GM12878 (cell line): ENCODE results near the gene NME7. TPM values are rescaled to one million over a fixed set of nuclear protein-coding genes. Genes with fewer than 3 reads are reported as not detected.

ENCODE experiments used
- ATAC-seq: fragments of 200-7000 bp; cut with Tn5 transposase; 3 replicates; pipeline ENCODE4 v1.9.1; 2020; ENCODE audit warnings: mild to moderate bottlenecking, moderate library complexity
- BruUV-seq: library from RNA; stranded (reverse); fragments of 400-500 nt; replicated peaks from 2 replicates; lab custom pipeline; 2021; lab: Mats Ljungman, UMichigan
- CTCF ChIA-PET: fragments of 300-600 bp; sonication (Branson Sonifier 250); formaldehyde crosslinking; extraction: SDS; loops from one replicate; lab custom pipeline; 2021; ENCODE audit warnings: inconsistent platforms; lab: Yijun Ruan, JAX
- POLR2A ChIA-PET: fragments of 350-600 bp; formaldehyde crosslinking; extraction: SDS; loops from one replicate; lab custom pipeline; 2021; ENCODE audit warnings: inconsistent platforms; lab: Charles Lee
- RAD21 ChIA-PET: fragments of 300-600 bp; sonication (Branson Sonifier 250); formaldehyde crosslinking; loops from one replicate; lab custom pipeline; 2023; ENCODE audit warnings: antibody characterized with exemption; ENCODE audit not compliant: unreplicated experiment; lab: Charles Lee
- SMC1A ChIA-PET: fragments of 300-600 bp; sonication (Branson Sonifier 250); formaldehyde crosslinking; loops from one replicate; lab custom pipeline; 2023; ENCODE audit not compliant: unreplicated experiment, uncharacterized antibody; lab: Charles Lee
- DNase-seq: peaks from one replicate; pipeline ENCODE4 v3.0.0-alpha.2; 2011; ENCODE audit warnings: low read depth, low spot score
- FAIRE-seq: peaks from 3 replicates; lab custom pipeline; 2011; peaks lifted over from hg19 to GRCh38; lab: Jason Lieb, UNC
- H2AFZ ChIP-seq: 2 replicates; pipeline ENCODE4 v1.6.0; 2011; ENCODE audit warnings: low read depth, low read length, control low read depth; ENCODE audit not compliant: control insufficient read depth
- H3K27ac ChIP-seq: 2 replicates; pipeline ENCODE4 v1.5.1; 2011; ENCODE audit warnings: control low read depth; ENCODE audit not compliant: control insufficient read depth, insufficient read depth
- H3K27me3 ChIP-seq, 2 experiments: replicated peaks in 1 of 2; 2 replicates each; pipeline versions ENCODE4 v1.6.0 to v1.6.1; 2011; ENCODE audit warnings: low read length in 1 of 2; ENCODE audit not compliant: control insufficient read depth in 2 of 2, insufficient read depth in 2 of 2
- H3K36me3 ChIP-seq, 2 experiments: 2 replicates each; pipeline ENCODE4 v1.5.1; 2011; ENCODE audit warnings: low read length in 1 of 2; ENCODE audit not compliant: control insufficient read depth in 2 of 2, insufficient read depth in 2 of 2
- H3K4me1 ChIP-seq: 2 replicates; pipeline ENCODE4 v1.6.1; 2011; ENCODE audit warnings: mild to moderate bottlenecking, low read length, moderate library complexity, mixed read lengths; ENCODE audit not compliant: control insufficient read depth, insufficient read depth
- H3K4me2 ChIP-seq: 2 replicates; pipeline ENCODE4 v1.6.0; 2011; ENCODE audit warnings: control low read depth; ENCODE audit not compliant: control insufficient read depth, insufficient read depth
- H3K4me3 ChIP-seq: fragments of 200-600 bp; sonication (generic); 2 replicates; pipeline ENCODE4 v1.5.1; 2016
- H3K79me2 ChIP-seq: 2 replicates; pipeline ENCODE4 v1.6.0; 2011; ENCODE audit warnings: low read length; ENCODE audit not compliant: control insufficient read depth, insufficient read depth
- H3K9ac ChIP-seq: 2 replicates; pipeline ENCODE4 v1.8.0; 2011; ENCODE audit warnings: low read length, control low read depth, mixed read lengths; ENCODE audit not compliant: control insufficient read depth, insufficient read depth
- H3K9me3 ChIP-seq: replicated peaks from 3 replicates; pipeline ENCODE4 v1.5.1; 2011; ENCODE audit warnings: mild to moderate bottlenecking, low read length; ENCODE audit not compliant: control insufficient read depth, insufficient read depth
- H4K20me1 ChIP-seq: 2 replicates; pipeline ENCODE4 v1.6.0; 2011; ENCODE audit not compliant: control insufficient read depth, insufficient read depth
- BCLAF1 ChIP-seq: fragments of 450-650 bp; IDR thresholded peaks from 2 replicates; pipeline ENCODE4 v1.6.1; 2017; ENCODE audit warnings: antibody characterized with exemption, mild to moderate bottlenecking, moderate library complexity
- E4F1 ChIP-seq: fragments of 450-650 bp; IDR thresholded peaks from 2 replicates; pipeline ENCODE4 v1.6.1; 2018; ENCODE audit warnings: borderline replicate concordance, mild to moderate bottlenecking; ENCODE audit not compliant: partially characterized antibody
- FOS ChIP-seq: IDR thresholded peaks from 3 replicates; pipeline ENCODE4 v1.6.1; 2011; ENCODE audit warnings: borderline replicate concordance; ENCODE audit not compliant: insufficient read length; ENCODE audit errors: extremely low read depth
- FOXM1 ChIP-seq: IDR thresholded peaks from 2 replicates; pipeline ENCODE4 v1.6.1; 2012; ENCODE audit warnings: low read depth, mild to moderate bottlenecking, inconsistent platforms, low read length, moderate library complexity
- NFYB ChIP-seq: IDR thresholded peaks from 2 replicates; pipeline ENCODE4 v1.6.1; 2011; ENCODE audit warnings: low read depth, mild to moderate bottlenecking, low read length, improper control_type of control experiment, moderate library complexity; ENCODE audit not compliant: insufficient read depth
- NKRF ChIP-seq: fragments of 450-650 bp; conservative IDR thresholded peaks from 2 replicates; pipeline ENCODE4 v1.6.1; 2017; ENCODE audit warnings: mild to moderate bottlenecking, moderate library complexity
- PML ChIP-seq: IDR thresholded peaks from 2 replicates; pipeline ENCODE4 v1.6.1; 2012; ENCODE audit warnings: low read length, inconsistent platforms
- REST ChIP-seq: IDR thresholded peaks from 2 replicates; pipeline ENCODE4 v1.6.1; 2012; ENCODE audit warnings: mild to moderate bottlenecking, low read depth, low read length
- USF1 ChIP-seq: IDR thresholded peaks from 2 replicates; pipeline ENCODE4 v1.6.1; 2011; ENCODE audit warnings: borderline replicate concordance, low read depth, mild to moderate bottlenecking, moderate library complexity, mixed read lengths, low read length; ENCODE audit not compliant: insufficient read depth; ENCODE audit errors: extremely low read length
- WGBS: methylation state at CpG from one replicate; pipeline ENCODE4 v1.1.6; 2016; ENCODE audit warnings: low lambda C conversion rate; ENCODE audit not compliant: insufficient replicate concordance, insufficient coverage; ENCODE audit errors: missing lambda C conversion rate; 5-methylcytosine and 5-hydroxymethylcytosine counted together
- in situ Hi-C: fragments of 300-500 bp; cut with MboI; formaldehyde crosslinking; loops from 9 replicates; pipeline ENCODE4 v1.14.3; 2018; ENCODE audit warnings: mixed read lengths
- intact Hi-C: fragments of 100-400 bp; cut with micrococcal nuclease; formaldehyde crosslinking; loops from one replicate; pipeline ENCODE4 v1.14.2; 2022; ENCODE audit not compliant: unreplicated experiment
- polyA plus RNA-seq, 11 experiments: library from polyadenylated mRNA; depleted of rRNA in 4 of 11; unstranded in 6 of 11; stranded (reverse) in 5 of 11; fragments of >200 nt; fragmentation: Nextera tagmentation in 4 of 11; fragmentation: Illumina TruSeq in 1 of 11; extraction: Ambion mirVana in 4 of 11; extraction: Trizol in 1 of 11; gene quantifications; 1 replicate in 1 of 11; 2 replicates in 10 of 11; pipeline versions ENCODE4 v1.2.1 to v1.2.3, GENCODE V29; 2011 to 2016; ENCODE audit warnings: inconsistent platforms in 2 of 11, missing spikeins in 2 of 11, low read depth in 1 of 11
- total RNA-seq, 4 experiments: library from RNA; depleted of rRNA in 3 of 4; stranded (reverse); fragments of >200 nt in 3 of 4; fragmentation: Illumina TruSeq in 1 of 4; extraction: Trizol in 1 of 4; gene quantifications; 2 replicates each; pipeline versions ENCODE4 v1.2.1 to v1.2.3, GENCODE V29; 2013 to 2021

The NME7 gene
- total and polyA plus RNA-seq, 10 of the 15 experiments (the other 5 are each of a cell fraction or from before 2014, with no cell fraction given) = 1.5 to 15.6 (median 7.2) TPM

GRCh38 chr1:169119405-169119804 is 248.2 kb downstream of the NME7 start (continued):
- no peak for TF ChIP-seq BCLAF1
- TF ChIP-seq USF1 = no peak
- TF ChIP-seq FOS = no peak
- TF ChIP-seq NFYB = no peak

GRCh38 chr1:169118227-169118626 is 249.4 kb downstream of the NME7 start:
- 94% methylated on average over 4 of the region's 4 CpGs for WGBS
- no peaks in the 10 kb centered on the region for H3K79me2 ChIP-seq
- FAIRE-seq (no peak), ATAC-seq (no peak), DNase-seq (no peak)
- H3K4me3 ChIP-seq = no peak overlapping the region
- no peaks in the 10 kb centered on the region for H3K9me3 ChIP-seq
- H3K27ac ChIP-seq = no peak overlapping the region
- BruUV-seq = no TSS peak
- ChIA-PET CTCF (interaction anchor here (1.0 to 4.1 kb wide), 7 partner anchors 9 to 679 kb away, joined by 3 to 22 read pairs (median 9); no protein-coding TSS in a partner anchor), POLR2A (interaction anchor here (1.4 kb wide), 1 partner anchor 9 kb away, joined by 3 read pairs; no protein-coding TSS in a partner anchor), RAD21 (interaction anchor here (1.5 to 2.8 kb wide), 4 partner anchors 10 to 482 kb away, joined by 3 to 17 read pairs (median 4); no protein-coding TSS in a partner anchor), SMC1A (interaction anchor here (0.6 to 5.9 kb wide), 11 partner anchors 9 to 515 kb away, joined by 3 to 47 read pairs (median 5); no protein-coding TSS in a partner anchor)
- intact Hi-C loops (no loop called here), in situ Hi-C loops (no loop called here)
- H3K4me2 ChIP-seq = no peak overlapping the region
- no peak overlapping the region for H3K9ac ChIP-seq
- H4K20me1 ChIP-seq = no peaks in the 10 kb centered on the region
- no peaks in the 10 kb centered on the region for H3K27me3 ChIP-seq
- H2AFZ ChIP-seq = no peak overlapping the region
- H3K36me3 ChIP-seq = no peaks in the 10 kb centered on the region; a peak in 1 of 4 replicates
- H3K4me1 ChIP-seq = peaks cover 8% of the 10 kb centered on the region
- TF ChIP-seq FOXM1 (no peak), NFYB (no peak), PML (no peak), NKRF (no peak), E4F1 (no peak), REST (no peak)
